HL-60/S4 treated with retinoic acid at 250 ng/mL for 4 days and 3 days (cell line): ENCODE measurements around the gene YJU2.

Experiments used
- in situ Hi-C: fragments of 300-500 bp; cut with MboI; formaldehyde crosslinking; loops from 2 replicates; pipeline ENCODE4 v1.7.0; 2022; ENCODE audit warnings: low sequenced_read_pairs

The YJU2 gene

DNA sequence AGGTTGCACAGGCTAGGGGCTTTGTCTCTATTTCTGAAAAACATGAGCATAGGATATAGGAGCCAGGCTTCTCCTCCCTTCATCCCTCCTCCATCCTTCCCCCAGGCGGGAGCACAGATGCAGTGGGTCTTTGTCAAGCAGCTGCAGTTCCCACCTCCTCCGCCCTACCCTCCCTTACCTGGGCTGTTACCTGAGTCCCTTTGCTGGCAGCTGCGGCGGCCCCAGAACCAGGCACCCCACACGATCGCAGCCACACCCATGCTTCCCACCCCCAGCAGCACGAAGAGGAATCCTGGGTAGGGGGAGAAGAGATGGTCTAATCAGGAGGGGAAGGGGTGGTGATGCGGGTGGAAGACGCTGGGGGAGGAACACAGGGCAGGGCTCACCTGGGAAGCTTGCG lies 47.5 kb downstream of the YJU2 start:
- in situ Hi-C loops, result no loop called here

DNA sequence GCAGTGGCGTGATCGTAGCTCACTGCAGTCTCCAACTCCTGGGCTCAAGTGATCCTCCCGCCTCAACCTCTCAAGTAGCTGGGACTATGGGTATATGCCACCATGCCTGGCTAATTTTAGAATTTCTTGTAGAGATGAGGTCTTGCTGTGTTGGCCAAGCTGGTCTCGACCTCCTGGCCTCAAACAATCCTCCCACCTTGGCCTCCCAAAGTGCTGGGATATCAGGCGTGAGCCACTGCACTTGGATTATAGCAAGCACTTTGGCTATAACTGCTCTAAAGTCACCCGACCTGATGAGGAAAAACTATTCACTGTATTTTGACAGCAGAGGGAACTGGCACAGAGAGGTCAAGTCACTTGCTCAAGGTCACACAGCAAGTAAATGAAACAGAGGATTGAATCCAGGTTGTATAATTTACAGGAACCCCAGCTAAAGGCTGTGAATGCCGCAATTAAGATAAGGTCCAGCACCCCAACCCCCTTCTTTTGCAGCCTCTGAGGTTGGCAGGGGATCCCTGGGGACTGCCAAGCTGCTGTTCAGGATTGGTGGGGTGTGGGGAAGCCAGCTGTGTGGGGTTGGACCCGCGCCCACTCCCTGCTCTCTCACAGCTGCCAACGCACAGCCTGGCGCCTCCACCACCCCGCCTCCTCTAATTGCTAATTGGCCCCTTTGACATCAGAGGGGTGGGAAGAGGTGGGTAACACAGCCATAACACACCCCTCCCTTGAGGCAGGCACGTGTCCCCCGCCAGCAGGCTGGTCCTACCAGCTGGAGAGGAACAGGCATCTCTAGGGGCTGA lies 49.3 kb downstream of the YJU2 start:
- in situ Hi-C loops, result no loop called here

DNA sequence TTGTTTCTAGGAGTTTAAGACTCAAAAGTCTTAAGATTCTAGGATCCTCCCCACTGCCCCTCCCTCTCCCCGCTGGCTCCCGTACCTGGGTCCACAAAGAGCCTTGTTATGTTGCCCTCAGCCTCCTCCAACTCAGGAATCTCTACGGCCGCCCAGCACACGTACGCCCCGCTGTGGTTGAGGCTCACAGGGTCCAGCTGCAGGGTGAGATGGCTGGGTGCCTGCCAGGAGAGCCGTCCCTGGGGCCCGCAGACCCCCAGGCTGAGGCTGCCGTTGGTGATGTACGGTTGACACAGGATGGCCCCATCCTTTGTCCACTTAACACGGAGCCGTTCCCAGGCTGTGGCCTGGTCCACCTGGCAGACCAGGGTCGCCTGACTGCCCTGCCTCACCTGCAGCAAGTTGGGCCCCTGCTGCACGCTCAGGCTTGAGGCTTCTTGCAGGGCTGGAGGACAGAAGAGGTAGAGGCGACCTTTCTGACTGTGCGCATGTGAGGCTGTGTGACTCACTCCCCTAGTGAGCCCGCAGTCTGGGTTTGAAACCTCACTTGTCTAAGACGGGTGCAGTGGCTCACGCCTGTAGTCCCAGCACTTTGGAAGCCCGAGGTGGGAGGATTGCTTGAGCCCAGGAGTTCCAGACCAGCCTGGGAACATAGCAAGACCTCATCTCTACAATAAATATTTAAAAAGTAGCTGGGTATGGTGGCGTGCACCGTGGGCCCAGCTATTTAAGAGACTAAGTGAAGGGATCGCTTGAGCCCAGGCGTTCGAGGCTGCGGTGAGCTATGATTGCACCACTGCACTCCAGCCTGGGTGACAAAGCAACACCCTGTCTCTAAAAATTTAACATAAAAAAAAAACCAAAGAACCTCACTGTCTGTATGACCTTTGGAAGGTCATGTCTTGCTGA lies 51.3 kb downstream of the YJU2 start:
- in situ Hi-C loops, result no loop called here

DNA sequence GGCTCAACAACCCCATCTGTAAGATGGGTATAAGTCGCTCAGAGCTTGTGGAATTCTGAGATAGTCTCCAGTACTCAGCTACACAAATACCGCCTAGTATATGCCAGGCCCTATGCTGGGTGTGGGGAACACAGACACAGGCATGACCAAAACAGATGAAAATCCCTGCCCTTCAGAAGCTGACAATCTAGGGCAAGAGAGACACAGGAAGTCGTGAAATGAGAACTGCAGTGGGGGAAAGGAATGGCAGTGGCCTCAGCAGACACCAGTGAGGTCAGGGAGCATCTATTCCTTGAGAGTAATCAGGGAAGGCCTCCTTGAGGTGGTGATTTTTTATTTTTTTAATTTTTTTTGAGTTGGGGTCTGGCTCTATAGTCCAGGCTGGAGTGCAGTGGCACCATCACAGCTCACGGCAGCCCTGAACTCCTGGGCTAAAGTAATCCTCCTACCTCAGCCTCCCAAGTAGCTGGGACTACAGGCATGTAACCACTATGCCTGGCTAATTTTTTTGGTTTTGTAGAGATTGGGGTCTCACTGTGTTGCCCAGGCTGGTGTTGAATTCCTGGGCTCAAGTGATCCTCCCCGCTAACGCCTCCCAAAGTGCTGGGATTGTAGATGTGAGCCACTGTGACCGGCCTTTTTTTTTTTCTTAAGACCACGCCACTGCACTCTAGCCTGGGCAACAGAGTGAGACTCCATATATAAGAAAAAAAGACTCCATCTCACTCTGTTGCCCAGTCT lies 52.1 kb downstream of the YJU2 start:
- in situ Hi-C loops, result no loop called here

GRCh38 chr19:4300589-4300988 lies 53.7 kb downstream of the YJU2 start:
- in situ Hi-C loops, result no loop called here

DNA sequence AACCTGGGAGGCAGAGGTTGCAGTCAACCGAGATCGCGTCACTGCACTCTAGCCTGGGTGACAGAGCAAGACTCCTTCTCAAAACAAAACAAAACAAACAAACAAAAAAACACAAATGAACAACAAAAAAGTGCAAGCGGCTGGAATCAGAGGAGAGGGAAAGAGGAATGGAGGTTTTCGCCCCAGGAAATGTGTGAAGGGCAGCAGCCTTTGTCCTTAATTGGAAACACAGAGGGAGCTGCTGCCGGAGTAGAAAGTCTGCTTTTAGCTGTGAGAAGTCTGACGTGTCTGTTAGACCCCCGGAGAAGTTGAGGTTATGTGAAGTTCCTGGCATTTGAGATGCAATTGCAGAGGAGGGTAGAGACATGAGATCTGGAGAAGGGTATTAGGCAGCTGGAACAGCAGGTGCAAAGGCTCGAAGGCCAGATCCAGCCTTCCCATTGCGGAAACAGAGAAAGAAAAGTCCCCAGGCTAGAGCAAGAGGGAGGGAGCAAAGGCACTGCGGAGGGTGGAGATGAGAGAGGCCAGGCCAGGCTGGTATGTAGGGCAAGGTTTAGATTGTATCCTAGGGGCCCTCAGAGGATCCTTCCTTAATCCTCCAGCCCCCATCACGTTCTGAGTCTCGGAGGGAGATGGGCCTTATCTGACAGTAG lies 54.8 kb downstream of the YJU2 start:
- in situ Hi-C loops, result no loop called here

DNA sequence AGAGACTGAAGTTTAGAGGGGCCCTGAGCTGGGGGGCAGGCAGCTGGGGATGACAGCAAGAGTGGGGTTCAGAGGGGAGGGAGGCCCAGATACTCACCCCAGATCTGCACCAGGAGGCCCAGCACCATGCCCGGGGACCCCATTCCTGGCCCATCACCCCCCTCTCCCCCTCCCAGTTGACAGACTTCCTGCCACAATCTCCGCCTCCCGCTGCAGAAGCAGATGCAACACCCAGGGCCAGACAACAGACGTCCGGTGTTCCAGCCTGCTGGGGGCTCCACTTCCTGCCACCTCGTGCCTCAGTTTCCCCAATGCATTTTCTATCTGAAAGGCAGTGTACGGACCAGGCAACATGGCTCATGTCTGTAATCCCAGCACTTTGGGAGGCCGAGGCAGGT lies 55.4 kb downstream of the YJU2 start, which contains the start of gene TMIGD2:
Gene TMIGD2, minus strand, starts transcription at position 147 of the 398 bp plus-strand sequence. Its CDS starts 4 bp downstream, at position 143.
- in situ Hi-C loops, result no loop called here

- in situ Hi-C loops, result no loop called here
Measured at GRCh38 chr19:4303819-4304537, 57.1 kb downstream of the YJU2 start.

GRCh38 chr19:4304538-4305256 lies 57.8 kb downstream of the YJU2 start, which contains the start of gene FSD1:
FSD1 (plus strand) TSS chr19:4304598; CDS start chr19:4304747, 149 bp downstream.
- in situ Hi-C loops, result no loop called here

- in situ Hi-C loops, result no loop called here
Measured at GRCh38 chr19:4305257-4305612, 58.4 kb downstream of the YJU2 start.

GRCh38 chr19:4305659-4306058 lies 58.8 kb downstream of the YJU2 start:
- in situ Hi-C loops, result no loop called here

GRCh38 chr19:4310247-4311121 lies 63.6 kb downstream of the YJU2 start:
- in situ Hi-C loops, result no loop called here

- in situ Hi-C loops, result no loop called here
Measured at GRCh38 chr19:4313847-4314490, 67.1 kb downstream of the YJU2 start.

GRCh38 chr19:4316956-4317355 lies 70.1 kb downstream of the YJU2 start:
- in situ Hi-C loops, result no loop called here

- in situ Hi-C loops, result no loop called here
Measured at GRCh38 chr19:4318460-4318859, 71.6 kb downstream of the YJU2 start.
